ENCODE results near the gene DNASE1L2.
"Not testable (repeated sequence)": the region's sequence is repeated elsewhere in the genome, so short reads cannot be mapped to it uniquely, and the experiment has no call there.

The DNASE1L2 gene

GRCh38 chr16:2196981-2197511 is 39.2 kb upstream of the DNASE1L2 start:
- no peak overlapping the region for H3K4me3 ChIP-seq (ENCODE audit: low read length)
- no peak for TF ChIP-seq CTCF (conservative IDR thresholded peaks at IDR 0.05; ENCODE audit: low read depth, low read length)
- no peak for DNase-seq (ENCODE audit: low read depth)

- no peak for TF ChIP-seq CTCF (conservative IDR thresholded peaks at IDR 0.05; ENCODE audit: low read depth, low read length)
- no peak for DNase-seq (ENCODE audit: low read depth)
- H3K4me3 ChIP-seq (ENCODE audit: low read length) = no peak overlapping the region
Observed at GRCh38 chr16:2197765-2198164, 38.5 kb upstream of the DNASE1L2 start.

GRCh38 chr16:2198283-2198682 is 38.0 kb upstream of the DNASE1L2 start:
- no peak overlapping the region for H3K4me3 ChIP-seq (ENCODE audit: low read length)
- no peak for TF ChIP-seq CTCF (conservative IDR thresholded peaks at IDR 0.05; ENCODE audit: low read depth, low read length)

GRCh38 chr16:2199095-2199494 is 37.1 kb upstream of the DNASE1L2 start:
- TF ChIP-seq CTCF (conservative IDR thresholded peaks at IDR 0.05; ENCODE audit: low read depth, low read length) = no peak
- no peak overlapping the region for H3K4me3 ChIP-seq (ENCODE audit: low read length)
- no peak for DNase-seq (ENCODE audit: low read depth)

More at GRCh38 chr16:2198283-2198682, 38.0 kb upstream of the DNASE1L2 start:
- no peak for DNase-seq (ENCODE audit: low read depth)

- no peak overlapping the region for H3K4me3 ChIP-seq (ENCODE audit: low read length)
- DNase-seq (ENCODE audit: low read depth) = no peak
- no peak for TF ChIP-seq CTCF (conservative IDR thresholded peaks at IDR 0.05; ENCODE audit: low read depth, low read length)
Observed at GRCh38 chr16:2199621-2200139, 36.6 kb upstream of the DNASE1L2 start.

- no peak for DNase-seq (ENCODE audit: low read depth)
- H3K4me3 ChIP-seq (ENCODE audit: low read length) = no peak overlapping the region
- TF ChIP-seq CTCF (conservative IDR thresholded peaks at IDR 0.05; ENCODE audit: low read depth, low read length) = no peak
Observed at GRCh38 chr16:2200313-2200712, 35.9 kb upstream of the DNASE1L2 start.

- not testable (repeated sequence) for H3K4me3 ChIP-seq (ENCODE audit: low read length); DNase-seq (ENCODE audit: low read depth)
Observed at GRCh38 chr16:2203119-2203688, 33.0 kb upstream of the DNASE1L2 start.

All from retinal pigment epithelial cell (primary cell).